Fibroblast of pulmonary artery (primary cell): ENCODE results near the gene DOP1A.
A peak's percentile ranks its signal among the peaks of the same experiment; 100 is the strongest.

Experiments
- DNase-seq: peaks from one replicate; pipeline ENCODE4 v3.0.0-alpha.2; 2010; ENCODE audit warnings: low read depth
- H3K4me3 ChIP-seq: replicated peaks from 2 replicates; pipeline ENCODE4 v1.5.1; 2011; ENCODE audit warnings: low read depth, mild to moderate bottlenecking, control low read depth, low read length, moderate library complexity
- TF ChIP-seq, protein P1 (sequence below): IDR thresholded peaks from 2 replicates; pipeline ENCODE4 v1.5.1; 2011; ENCODE audit warnings: mild to moderate bottlenecking, control low read depth, low read length, inconsistent platforms; ENCODE audit errors: missing control alignments

DOP1A gene

GRCh38 chr6:83138758-83139157, 71.3 kb downstream of the DOP1A start:
- no peak for DNase-seq
- TF ChIP-seq, protein P1, sequence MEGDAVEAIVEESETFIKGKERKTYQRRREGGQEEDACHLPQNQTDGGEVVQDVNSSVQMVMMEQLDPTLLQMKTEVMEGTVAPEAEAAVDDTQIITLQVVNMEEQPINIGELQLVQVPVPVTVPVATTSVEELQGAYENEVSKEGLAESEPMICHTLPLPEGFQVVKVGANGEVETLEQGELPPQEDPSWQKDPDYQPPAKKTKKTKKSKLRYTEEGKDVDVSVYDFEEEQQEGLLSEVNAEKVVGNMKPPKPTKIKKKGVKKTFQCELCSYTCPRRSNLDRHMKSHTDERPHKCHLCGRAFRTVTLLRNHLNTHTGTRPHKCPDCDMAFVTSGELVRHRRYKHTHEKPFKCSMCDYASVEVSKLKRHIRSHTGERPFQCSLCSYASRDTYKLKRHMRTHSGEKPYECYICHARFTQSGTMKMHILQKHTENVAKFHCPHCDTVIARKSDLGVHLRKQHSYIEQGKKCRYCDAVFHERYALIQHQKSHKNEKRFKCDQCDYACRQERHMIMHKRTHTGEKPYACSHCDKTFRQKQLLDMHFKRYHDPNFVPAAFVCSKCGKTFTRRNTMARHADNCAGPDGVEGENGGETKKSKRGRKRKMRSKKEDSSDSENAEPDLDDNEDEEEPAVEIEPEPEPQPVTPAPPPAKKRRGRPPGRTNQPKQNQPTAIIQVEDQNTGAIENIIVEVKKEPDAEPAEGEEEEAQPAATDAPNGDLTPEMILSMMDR: no peak
- H3K4me3 ChIP-seq: no peak overlapping the region

GRCh38 chr6:83151114-83151513, 83.6 kb downstream of the DOP1A start:
- H3K4me3 ChIP-seq: no peak overlapping the region
- TF ChIP-seq, protein P1: no peak
- DNase-seq: no peak

GRCh38 chr6:83152913-83153312, 85.4 kb downstream of the DOP1A start:
- no peak for DNase-seq
- TF ChIP-seq, protein P1: no peak
- no peak overlapping the region for H3K4me3 ChIP-seq

- TF ChIP-seq, protein P1: no peak
- peak; percentile 13 for DNase-seq
- no peak overlapping the region for H3K4me3 ChIP-seq
Measured at GRCh38 chr6:83153883-83154521, 86.5 kb downstream of the DOP1A start.

- no peak for DNase-seq
- H3K4me3 ChIP-seq: no peak overlapping the region
Measured at GRCh38 chr6:83155794-83156193, 88.3 kb downstream of the DOP1A start.

GRCh38 chr6:83160167-83160566, 92.7 kb downstream of the DOP1A start:
- TF ChIP-seq, protein P1: no peak
- no peak overlapping the region for H3K4me3 ChIP-seq
- no peak for DNase-seq

More at GRCh38 chr6:83155794-83156193, 88.3 kb downstream of the DOP1A start:
- TF ChIP-seq, protein P1: no peak

DNA sequence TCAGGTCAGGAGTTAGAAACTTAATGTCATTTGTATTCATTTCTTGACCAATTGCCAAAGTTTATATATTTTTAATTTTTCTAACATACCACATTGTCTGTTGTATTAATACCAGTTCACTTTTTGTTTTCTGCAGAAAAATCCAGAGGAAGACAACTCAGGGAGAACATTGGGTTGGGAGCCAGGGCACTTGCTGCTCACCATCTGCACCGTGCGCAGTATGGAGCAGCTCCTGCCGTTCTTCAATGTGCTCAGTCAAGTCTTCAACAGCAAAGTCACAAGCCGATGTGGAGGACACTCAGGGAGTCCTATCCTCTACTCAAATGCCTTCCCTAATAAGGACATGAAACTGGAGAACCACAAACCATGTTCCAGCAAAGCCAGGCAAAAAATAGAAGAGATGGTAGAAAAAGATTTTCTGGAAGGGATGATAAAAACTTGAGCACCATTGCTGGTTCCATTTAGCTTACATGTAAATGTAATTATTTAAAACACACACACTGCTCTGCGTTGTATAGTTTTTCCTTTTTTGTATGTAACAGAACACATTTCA, 100.3 kb downstream of the DOP1A start:
- TF ChIP-seq, protein P1: no peak
- H3K4me3 ChIP-seq: no peak overlapping the region
- no peak for DNase-seq
